Measurements from ENCODE around the gene FZD8.

- TF ChIP-seq CTCF (IDR thresholded peaks at IDR 0.05; ENCODE audit: low read depth, low read length): no peak
- no peak for TF ChIP-seq EZH2phosphoT487 (IDR thresholded peaks at IDR 0.05; ENCODE audit: low read depth)
These were observed 35.7 kb downstream of the FZD8 start for GRCh38 chr10:35606430-35606829.
